Medulla oblongata (tissue), 1 donor: ENCODE measurements around the gene SLC2A1.
A peak's percentile ranks its signal among the peaks of the same experiment; 100 is the strongest.

Experiments used
- DNase-seq: peaks from one replicate; pipeline ENCODE4 v3.0.0-alpha.2; 2015; ENCODE audit errors: extremely low spot score

Gene SLC2A1

DNA sequence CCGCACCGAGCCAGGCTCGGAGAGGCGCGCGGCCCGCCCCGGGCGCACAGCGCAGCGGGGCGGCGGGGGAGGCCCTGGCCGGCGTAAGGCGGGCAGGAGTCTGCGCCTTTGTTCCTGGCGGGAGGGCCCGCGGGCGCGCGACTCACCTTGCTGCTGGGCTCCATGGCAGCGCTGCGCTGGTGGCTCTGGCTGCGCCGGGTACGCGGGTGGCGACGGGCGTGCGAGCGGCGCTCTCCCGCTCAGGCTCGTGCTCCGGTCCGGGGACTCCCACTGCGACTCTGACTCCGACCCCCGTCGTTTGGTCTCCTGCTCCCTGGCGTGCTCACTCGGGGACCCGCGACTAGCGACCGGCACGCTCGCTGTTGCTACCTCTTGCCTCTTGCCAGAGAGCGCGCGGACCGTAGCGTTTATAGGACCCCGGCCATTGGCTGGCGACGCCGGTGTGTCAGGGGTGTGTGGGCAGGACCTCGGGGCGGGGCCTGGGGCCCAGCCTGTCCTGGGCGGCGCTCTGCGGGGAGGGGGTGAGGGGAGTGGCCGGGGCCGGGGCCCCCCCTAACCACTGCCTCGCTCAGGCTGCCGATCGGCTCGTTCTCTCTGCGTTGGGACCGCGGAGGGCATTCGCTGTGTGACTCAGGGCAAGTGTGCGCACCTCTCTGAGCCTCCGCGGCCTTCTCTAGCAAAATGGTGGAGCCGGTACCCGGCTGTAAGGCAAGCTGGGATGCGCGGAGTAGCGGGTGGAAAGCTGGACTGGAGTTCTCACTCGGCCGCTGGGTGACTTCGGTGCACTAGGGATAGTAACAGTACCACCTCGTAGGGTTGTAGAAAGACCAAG lies at the start of gene SLC2A1:
TSS of gene SLC2A1 (minus strand) at position 381 of the 832 bp plus-strand sequence. CDS start at position 164, 217 bp downstream.
- peak; percentile 98 for DNase-seq

- DNase-seq, result no peak
Observed at GRCh38 chr1:43007377-43008114, 48.9 kb upstream of the SLC2A1 start.

DNA sequence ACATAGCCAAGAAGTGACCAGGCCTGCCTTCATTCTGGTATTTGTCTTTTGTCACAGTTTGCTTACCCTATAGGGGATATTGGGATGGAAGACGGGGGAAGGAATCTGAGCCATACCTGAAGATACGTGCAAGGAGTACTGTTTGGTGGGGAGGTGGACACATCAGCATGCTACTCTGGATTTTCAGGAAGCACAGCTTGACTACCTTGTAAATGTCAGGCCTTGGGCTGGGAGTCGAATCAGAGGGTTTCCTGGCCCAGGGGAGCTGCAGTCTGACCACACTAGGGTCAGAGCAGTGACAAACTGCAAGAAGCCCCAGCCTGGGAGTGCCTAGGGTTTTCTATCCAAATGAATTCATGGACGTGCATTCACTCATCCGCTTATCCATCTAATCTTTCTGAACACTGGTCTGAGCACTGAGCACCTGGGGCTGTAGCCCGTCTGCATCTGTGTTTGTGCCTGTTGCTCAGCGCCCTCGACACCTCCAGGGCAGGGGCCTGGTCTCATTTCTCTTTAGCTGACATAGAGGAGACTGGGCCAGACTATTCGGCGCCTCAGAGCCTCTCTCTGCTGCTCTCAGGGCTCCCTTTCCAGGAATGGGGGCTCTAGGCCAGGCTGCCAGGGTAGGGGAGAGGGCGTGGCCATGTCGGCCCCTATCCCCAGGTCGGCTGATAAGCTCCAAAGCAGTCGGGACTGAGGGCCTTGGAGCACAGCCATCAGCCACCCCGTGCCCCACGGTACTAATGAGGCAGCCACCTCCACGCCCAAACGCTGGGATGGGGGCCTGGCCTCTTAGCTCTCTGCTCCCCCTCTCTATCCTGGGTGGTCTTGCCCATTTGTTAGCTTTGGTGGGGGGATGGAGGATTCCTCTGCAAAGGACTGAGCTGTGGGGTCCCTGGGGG lies 47.0 kb upstream of the SLC2A1 start:
- no peak for DNase-seq

GRCh38 chr1:43004587-43005459 lies 46.2 kb upstream of the SLC2A1 start:
- DNase-seq, result no peak

GRCh38 chr1:43002766-43003165 lies 44.1 kb upstream of the SLC2A1 start:
- no peak for DNase-seq

- DNase-seq, result no peak
Observed at GRCh38 chr1:43002116-43002515, 43.4 kb upstream of the SLC2A1 start.

DNA sequence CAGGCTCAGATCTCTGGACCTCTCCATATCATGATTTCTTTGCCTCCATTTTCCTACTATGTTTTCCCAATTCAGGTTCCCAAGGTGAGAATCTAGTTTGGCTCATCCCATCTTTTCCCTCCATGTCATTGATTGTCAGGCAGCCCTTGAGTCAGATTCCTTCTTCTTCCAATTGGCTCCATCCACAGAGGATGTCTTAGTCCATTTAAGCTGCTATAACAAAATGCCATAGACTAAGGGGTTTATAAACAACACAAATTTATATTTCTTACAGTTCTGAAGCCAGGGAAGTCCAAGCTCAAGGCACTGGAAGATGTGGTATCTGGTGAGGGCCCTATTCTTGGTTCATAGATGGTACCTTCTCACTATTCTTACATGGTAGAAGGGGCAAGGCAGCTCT lies 42.8 kb upstream of the SLC2A1 start:
- no peak for DNase-seq

DNA sequence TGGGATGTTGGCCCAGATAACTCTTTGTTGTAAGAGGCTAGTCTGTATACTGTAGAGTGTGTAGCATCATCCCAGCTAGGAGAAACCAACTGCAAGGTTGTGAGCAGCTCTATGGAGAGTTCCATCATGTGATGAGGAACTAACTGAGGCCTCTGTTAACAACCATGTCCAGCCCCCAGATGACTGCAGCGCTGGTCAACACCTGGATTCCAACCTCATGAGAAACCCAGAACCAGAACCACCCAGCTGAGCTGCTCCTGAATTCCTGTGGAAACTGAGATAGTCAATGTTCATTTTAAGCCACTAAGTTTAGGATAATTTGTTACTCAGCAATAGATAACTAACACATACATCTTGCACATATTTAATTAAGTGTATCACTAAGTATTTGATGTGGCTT lies 41.6 kb upstream of the SLC2A1 start:
- DNase-seq, result no peak

DNA sequence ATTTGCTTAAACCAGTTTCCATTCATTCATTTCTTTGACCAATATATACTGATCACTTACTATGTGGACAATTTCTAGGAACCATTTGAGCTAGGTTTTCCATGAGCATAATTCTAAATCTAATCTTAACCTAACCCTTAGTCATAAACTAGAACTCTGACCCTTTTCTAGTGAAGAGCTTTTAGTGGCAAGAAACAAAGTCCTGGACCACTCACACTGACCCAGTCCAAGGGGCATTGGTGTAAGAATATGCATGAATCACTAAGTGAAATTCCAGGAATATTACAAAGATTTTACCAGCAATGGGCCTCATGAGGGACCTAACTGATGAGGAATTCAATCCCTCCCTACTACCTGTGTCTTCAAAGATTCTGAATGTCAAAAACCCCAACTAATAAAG lies 40.6 kb upstream of the SLC2A1 start:
- no peak for DNase-seq

- DNase-seq, result no peak
Observed at GRCh38 chr1:42998386-42998785, 39.7 kb upstream of the SLC2A1 start.

DNA sequence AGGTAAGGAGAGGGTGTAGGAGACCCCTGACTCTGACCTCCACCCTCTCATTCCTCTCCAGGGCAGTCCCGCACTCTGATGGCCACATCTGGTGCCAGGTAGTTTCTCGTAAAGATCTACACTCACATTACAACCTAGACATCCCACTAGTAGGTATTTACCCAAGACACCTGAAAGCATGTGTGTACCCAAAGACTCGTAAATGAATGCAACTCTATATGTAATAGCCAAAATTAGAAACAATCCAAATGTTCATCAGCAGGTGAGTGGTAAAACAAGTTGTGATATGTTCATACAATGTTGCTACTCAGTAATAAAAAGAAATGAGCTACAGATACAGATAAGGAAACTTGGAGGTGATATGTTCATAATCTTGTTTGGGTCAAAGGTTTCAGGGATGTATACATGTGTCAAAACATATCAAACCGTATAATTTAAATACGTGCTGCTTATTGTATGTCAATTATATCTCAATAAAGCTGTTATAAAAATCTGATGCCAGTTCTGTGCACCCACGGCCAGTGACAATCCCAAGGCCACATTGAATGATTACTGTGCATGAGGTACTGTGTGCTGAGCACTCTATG lies 37.8 kb upstream of the SLC2A1 start:
- DNase-seq, result no peak

DNA sequence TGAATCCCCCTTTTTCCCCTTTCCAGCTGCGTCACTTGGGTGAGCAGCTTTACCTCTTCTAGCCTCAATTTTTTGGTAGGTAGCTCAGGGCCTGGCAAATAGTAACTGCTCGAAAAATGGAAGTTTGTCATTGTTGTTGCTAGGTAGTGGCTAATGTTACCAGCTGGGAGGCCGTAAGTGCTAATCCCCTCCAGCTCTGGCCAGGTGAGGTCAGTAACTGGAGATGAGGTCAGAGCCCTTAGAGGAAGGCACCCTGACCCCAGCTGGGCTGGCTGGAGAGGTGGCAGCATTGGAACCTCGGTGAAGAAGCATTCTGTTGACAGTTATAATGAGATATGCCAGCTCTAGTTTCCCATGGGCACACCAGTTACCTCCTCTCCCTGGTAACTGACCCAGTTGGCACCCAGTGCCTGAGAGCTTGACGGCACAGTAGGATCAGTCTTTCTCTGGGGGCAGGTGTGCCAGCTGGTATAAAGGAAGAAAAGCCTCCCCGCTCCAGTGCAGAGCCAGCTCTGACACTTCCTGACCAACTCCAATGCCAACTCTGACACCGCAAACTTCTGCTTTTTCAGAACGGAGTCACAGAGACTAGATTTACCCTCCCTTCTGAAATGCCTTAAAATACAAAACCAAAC lies 35.0 kb upstream of the SLC2A1 start:
- DNase-seq, result peak; percentile 53

DNA sequence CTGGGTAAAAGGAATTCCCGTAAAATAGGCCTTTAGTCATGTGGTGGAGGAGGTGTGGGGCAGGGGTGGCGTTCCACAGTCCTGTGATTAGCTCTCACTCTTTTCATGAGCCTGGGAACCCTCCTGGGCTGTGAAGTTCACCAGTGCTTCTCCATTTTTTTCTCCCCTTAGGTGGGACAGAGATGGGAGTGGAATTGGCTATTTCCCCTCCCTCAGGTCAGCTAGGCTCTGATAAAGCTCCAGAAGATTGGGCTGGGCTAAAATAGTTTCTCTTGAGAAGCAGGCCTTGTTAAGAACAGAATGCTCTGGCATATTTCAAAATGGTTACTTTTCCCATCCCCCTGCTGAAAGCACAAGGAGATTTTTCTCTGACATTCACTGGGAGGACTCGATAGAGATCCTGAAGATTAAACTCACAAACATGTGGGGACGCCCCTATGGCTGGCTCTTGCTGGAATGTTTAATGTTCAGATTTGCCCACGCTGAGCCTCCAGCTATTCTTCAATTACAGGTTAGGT lies 33.4 kb upstream of the SLC2A1 start:
- DNase-seq, result no peak

DNA sequence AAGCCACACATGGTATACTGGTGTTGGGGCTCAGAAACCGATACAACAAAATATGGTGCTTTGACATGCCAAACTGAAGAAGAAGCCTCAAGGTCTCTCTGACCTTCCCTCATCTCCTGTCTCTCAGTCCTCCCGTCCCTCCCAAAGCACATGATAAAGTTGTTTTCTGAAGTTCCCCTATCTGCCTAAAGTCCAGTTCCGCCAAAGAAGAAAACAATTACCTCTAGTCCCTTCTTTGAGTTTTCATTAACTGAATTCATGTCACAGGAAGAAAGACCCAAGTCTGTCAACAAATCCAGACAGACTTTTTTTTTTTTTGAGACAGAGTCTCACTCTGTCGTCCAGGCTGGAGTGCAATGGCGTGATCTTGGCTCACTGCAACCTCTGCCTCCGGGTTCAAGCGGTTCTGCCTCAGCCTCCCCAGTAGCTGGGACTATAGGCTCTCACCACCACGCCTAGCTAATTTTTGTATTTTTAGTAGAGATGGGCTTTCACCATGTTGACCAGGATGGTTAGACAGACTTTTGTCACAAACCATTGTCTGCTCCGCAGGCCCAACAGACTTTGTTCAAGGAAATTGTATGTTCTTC lies 32.2 kb upstream of the SLC2A1 start:
- no peak for DNase-seq

- DNase-seq, result no peak
Observed at GRCh38 chr1:42983693-42984092, 25.0 kb upstream of the SLC2A1 start.

DNA sequence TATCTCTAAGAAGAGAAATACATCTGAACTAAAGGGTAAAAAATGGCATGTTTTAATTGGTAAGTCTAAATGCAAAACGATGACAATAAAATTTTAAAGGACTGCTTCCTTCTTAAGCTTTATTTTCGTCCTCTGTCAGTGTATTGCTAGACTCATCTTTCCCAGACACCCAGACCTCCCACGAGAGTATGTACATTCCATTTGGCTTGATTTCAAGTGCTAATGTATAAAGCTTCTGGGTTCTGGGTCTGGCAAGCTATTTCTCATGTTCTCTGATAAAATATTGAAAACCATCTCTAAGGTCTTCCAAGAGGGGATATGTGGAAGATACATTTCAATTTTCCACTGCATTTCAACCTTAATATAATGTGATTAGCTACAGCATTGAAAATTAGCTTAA lies 24.6 kb upstream of the SLC2A1 start:
- no peak for DNase-seq

DNA sequence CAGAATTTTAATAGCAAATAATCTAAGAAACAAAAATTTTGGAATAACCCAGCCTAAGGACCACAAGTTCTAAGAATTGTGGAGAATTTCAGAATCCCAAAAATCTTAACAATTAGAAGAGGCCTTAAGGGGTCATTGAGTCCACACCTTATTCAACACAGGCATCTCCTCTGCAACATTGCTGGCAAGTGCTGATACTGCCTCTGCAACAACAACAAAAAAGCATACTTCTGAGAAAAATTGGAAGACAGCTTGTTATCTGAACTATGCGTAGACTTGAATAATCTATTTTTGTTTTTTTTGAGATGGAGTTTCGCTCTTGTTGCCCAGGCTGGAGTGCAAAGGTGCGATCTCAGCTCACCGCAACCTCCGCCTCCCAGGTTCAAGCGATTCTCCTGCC lies 24.0 kb upstream of the SLC2A1 start:
- DNase-seq, result no peak

GRCh38 chr1:42981871-42982270 lies 23.2 kb upstream of the SLC2A1 start:
- DNase-seq, result no peak

- DNase-seq, result no peak
Observed at GRCh38 chr1:42981255-42981805, 22.7 kb upstream of the SLC2A1 start.
